Upper lobe of left lung (tissue), 4 donors: ENCODE results near the gene SPACA9.

Experiments
- EP300 ChIP-seq, 4 donors: sonication (generic); formaldehyde crosslinking; IDR thresholded peaks; one replicate each; pipeline ENCODE4 v1.5.1; 2017; ENCODE audit warnings: antibody characterized with exemption in 4 of 4, control low read depth in 2 of 4
- POLR2A ChIP-seq, 4 donors: fragments of 450-650 bp; IDR thresholded peaks; one replicate each; pipeline ENCODE4 v1.5.1; 2016 to 2017; ENCODE audit warnings: antibody characterized with exemption in 4 of 4, mild to moderate bottlenecking in 2 of 4
- POLR2AphosphoS5 ChIP-seq, 2 donors: sonication (generic); formaldehyde crosslinking; IDR thresholded peaks; one replicate each; pipeline ENCODE4 v1.5.1; 2017; ENCODE audit warnings: antibody characterized with exemption in 2 of 2
- TF ChIP-seq, protein P1 (sequence below), 6 experiments: fragments of 450-650 bp in 4 of 6; fragments of 200-600 bp in 2 of 6; sonication (generic) in 2 of 6; IDR thresholded peaks; one replicate each; pipeline ENCODE4 v1.5.1; 2016 to 2019; ENCODE audit warnings: antibody characterized with exemption in 6 of 6

DNA sequence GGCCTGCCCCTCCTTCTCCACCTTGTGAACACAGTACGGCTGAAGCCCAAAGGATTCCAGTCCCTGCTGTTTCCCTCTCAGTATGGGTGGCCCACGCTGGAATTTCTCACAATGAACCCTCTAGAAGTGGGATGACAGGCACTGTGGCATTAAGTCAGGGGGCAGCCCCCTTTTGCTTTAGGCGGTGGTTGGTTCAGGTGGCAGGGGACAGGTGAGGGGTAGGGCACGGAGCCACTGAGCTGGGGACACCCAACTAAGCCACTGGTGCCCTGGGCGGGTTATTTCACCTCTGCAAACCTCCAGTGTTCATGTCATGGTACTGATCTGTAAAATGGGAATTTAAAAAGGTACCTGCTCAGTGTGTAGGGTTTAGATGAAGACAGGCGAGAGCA, 7.6 kb downstream of the SPACA9 start:
- TF ChIP-seq POLR2A (IDR thresholded peaks at IDR 0.05) (no peak), POLR2AphosphoS5 (IDR thresholded peaks at IDR 0.05) (no peak), EP300 (IDR thresholded peaks at IDR 0.05) (no peak)
- TF ChIP-seq, protein P1, sequence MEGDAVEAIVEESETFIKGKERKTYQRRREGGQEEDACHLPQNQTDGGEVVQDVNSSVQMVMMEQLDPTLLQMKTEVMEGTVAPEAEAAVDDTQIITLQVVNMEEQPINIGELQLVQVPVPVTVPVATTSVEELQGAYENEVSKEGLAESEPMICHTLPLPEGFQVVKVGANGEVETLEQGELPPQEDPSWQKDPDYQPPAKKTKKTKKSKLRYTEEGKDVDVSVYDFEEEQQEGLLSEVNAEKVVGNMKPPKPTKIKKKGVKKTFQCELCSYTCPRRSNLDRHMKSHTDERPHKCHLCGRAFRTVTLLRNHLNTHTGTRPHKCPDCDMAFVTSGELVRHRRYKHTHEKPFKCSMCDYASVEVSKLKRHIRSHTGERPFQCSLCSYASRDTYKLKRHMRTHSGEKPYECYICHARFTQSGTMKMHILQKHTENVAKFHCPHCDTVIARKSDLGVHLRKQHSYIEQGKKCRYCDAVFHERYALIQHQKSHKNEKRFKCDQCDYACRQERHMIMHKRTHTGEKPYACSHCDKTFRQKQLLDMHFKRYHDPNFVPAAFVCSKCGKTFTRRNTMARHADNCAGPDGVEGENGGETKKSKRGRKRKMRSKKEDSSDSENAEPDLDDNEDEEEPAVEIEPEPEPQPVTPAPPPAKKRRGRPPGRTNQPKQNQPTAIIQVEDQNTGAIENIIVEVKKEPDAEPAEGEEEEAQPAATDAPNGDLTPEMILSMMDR (IDR thresholded peaks at IDR 0.05): no peak
